Measurements from ENCODE around the gene EIF5A. TPM values are rescaled to one million over a fixed set of nuclear protein-coding genes. Genes with fewer than 3 reads are reported as not detected.

Gene EIF5A
- total and polyA plus RNA-seq, 5 donors from 2014 or later: 210 to 631 (median 413) TPM

DNA sequence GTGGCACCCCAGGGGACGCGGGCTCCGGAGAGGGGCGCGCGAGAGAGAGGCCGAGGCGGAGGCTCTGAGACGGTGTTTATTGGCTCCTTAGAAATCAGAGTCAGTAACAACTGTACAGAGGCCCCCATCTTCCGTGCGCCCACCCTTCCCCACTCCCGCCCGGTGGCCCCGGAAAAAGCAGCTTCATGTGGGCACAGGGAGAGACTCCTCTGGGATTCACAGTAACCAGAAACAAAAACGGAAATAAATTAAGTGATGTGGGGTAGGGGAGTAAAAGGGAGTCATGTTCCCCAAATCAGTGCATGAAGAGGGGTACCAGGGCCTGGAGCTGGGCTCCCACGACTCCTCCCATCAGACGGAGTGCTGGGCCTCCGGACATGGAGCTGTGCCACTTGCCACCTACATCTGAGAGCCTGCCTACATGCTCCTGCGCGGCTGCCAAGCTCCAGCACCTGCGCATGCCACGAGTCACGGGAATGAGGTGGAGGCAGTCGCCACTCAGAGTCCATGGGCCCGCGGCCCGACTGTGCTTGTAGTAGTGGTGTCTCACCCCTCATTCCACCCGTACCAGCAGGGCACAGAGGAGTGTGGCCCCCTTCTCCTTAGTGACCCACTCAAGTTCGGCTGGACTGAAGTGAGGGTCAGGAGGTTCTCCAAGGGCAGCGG, 8.3 kb downstream of the EIF5A start:
- Histone ChIP-seq H3K36me3 (ENCODE audit: control insufficient read depth, insufficient read depth, low read length) (peaks cover 56% of the 10 kb centered on the region), H3K9me3 (ENCODE audit: control insufficient read depth in 2 of 2, low read length in 2 of 2) (no peaks in the 10 kb centered on the region), H3K27ac (ENCODE audit: insufficient read depth, low read length, poor library complexity, severe bottlenecking) (peak overlapping the region; percentile 88), H3K4me3 (ENCODE audit: low read depth, low read length) (peak overlapping the region; percentile 54), H3K27me3 (ENCODE audit: control insufficient read depth, insufficient read depth, low read length) (no peaks in the 10 kb centered on the region), H3K4me1 (ENCODE audit: control insufficient read depth, insufficient read depth, low read length, poor library complexity, severe bottlenecking) (peaks cover 41% of the 10 kb centered on the region)
- Mint-ChIP-seq H3K9me3 (no peaks in the 10 kb centered on the region), H3K4me3 (peak overlapping the region; percentile 91 to 99 (median 94)), H3K4me1 (peaks cover 1 to 50% (median 16%) of the 10 kb centered on the region in 4 donors), H3K27ac (peak overlapping the region; percentile 93 to 96 (median 95)), H3K27me3 (no peaks in the 10 kb centered on the region), H3K36me3 (peaks cover 27% of the 10 kb centered on the region)
- no peak for DNase-seq
- ATAC-seq (ENCODE audit: low read depth in 2 of 2): no peak

DNA sequence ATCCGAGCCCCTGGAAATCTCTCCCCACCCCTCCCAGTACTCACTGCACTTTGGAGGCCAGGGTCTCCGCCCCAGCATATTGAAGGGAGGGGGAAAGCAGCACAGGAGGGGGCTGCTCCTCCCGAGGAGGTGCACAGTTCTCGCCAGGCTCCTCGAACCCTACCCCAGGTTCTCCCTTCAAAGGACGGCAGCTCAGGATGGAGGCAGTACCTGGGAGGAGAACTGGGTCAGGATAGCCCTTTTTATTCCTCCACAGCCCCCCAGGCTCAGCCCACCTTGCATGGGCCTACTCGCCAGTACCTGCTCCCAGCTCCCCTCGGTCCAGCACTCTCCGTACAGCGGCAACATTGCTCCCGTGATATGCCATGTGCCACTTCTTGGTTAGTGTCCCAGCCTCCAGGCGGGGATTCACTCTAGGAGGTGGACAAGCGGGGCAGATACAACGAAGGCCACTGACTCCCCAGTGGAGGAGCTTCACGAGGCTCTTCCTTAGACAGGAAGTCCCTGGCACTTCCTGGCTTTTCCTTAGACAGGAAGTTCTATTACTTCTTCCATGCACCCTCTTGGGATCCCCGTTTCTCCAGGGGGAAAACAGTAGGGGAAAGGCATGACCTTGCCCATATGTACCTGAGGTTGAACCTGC, 9.9 kb downstream of the EIF5A start:
- H3K4me1 ChIP-seq (ENCODE audit: control insufficient read depth, insufficient read depth, low read length, poor library complexity, severe bottlenecking): peaks cover 31% of the 10 kb centered on the region
- Mint-ChIP-seq H3K27ac (peak overlapping the region in 1 of 3 donors; percentile 51), H3K27me3 (no peaks in the 10 kb centered on the region), H3K4me1 (peaks cover 0 to 36% (median 12%) of the 10 kb centered on the region in 4 donors), H3K9me3 (no peaks in the 10 kb centered on the region), H3K36me3 (peaks cover 23% of the 10 kb centered on the region), H3K4me3 (peak overlapping the region; percentile 58 to 86 (median 68))
- peaks cover 57% of the 10 kb centered on the region for H3K36me3 ChIP-seq (ENCODE audit: control insufficient read depth, insufficient read depth, low read length)
- H3K9me3 ChIP-seq (ENCODE audit: control insufficient read depth in 2 of 2, low read length in 2 of 2): no peaks in the 10 kb centered on the region
- H3K27ac ChIP-seq (ENCODE audit: insufficient read depth, low read length, poor library complexity, severe bottlenecking): no peak overlapping the region
- no peak for DNase-seq
- no peak overlapping the region for H3K4me3 ChIP-seq (ENCODE audit: low read depth, low read length)
- H3K27me3 ChIP-seq (ENCODE audit: control insufficient read depth, insufficient read depth, low read length): no peaks in the 10 kb centered on the region
- ATAC-seq (ENCODE audit: low read depth in 2 of 2): no peak

DNA sequence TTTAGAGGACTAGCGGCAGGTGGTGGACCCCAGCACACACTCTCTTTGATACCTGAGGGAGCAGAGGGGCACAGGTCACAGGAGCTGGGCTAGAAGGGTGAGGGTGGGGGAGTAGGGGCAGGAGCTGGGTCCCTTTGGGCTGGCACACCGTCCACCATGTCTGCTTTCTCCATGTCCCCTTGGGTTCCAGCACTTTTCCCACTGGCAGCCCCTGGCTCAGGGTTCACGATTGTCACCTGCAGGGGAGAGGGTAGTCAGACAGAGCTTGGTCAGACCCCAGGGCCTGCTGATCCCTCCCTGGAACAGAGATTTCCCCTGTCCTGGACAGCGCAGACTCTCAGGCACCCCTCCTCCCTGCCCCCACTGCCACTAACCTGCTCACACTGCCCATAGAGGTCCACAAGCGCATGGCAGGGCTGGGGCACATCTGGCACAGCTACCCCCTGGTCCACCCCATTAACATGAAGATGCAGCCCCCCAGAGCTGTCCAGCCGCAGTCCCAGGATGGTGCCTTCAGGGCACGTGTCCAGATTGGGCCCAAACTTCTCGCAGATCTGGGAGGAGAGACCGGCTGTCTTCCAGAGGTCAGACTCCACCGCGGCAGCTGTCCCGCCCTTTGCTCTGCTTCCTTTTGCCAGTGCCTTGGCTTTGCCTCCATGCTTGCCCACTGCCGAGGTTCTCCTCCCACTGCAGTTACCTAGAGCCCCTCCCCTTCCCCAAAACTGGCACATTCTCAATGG, 10.9 kb downstream of the EIF5A start:
- Mint-ChIP-seq H3K36me3 (peaks cover 14% of the 10 kb centered on the region), H3K4me3 (peak overlapping the region in 3 of 4 donors; percentile 24 to 86 (median 69)), H3K27me3 (no peaks in the 10 kb centered on the region), H3K9me3 (no peaks in the 10 kb centered on the region), H3K4me1 (peaks cover 0 to 26% (median 8%) of the 10 kb centered on the region in 4 donors), H3K27ac (peak overlapping the region in 1 of 3 donors; percentile 25)
- H3K4me3 ChIP-seq (ENCODE audit: low read depth, low read length): no peak overlapping the region
- no peak for DNase-seq
- peaks cover 56% of the 10 kb centered on the region for H3K36me3 ChIP-seq (ENCODE audit: control insufficient read depth, insufficient read depth, low read length)
- H3K27ac ChIP-seq (ENCODE audit: insufficient read depth, low read length, poor library complexity, severe bottlenecking): no peak overlapping the region
- no peak for ATAC-seq (ENCODE audit: low read depth in 2 of 2)
- peaks cover 22% of the 10 kb centered on the region for H3K4me1 ChIP-seq (ENCODE audit: control insufficient read depth, insufficient read depth, low read length, poor library complexity, severe bottlenecking)
- H3K9me3 ChIP-seq (ENCODE audit: control insufficient read depth in 2 of 2, low read length in 2 of 2): no peaks in the 10 kb centered on the region
- no peaks in the 10 kb centered on the region for H3K27me3 ChIP-seq (ENCODE audit: control insufficient read depth, insufficient read depth, low read length)

DNA sequence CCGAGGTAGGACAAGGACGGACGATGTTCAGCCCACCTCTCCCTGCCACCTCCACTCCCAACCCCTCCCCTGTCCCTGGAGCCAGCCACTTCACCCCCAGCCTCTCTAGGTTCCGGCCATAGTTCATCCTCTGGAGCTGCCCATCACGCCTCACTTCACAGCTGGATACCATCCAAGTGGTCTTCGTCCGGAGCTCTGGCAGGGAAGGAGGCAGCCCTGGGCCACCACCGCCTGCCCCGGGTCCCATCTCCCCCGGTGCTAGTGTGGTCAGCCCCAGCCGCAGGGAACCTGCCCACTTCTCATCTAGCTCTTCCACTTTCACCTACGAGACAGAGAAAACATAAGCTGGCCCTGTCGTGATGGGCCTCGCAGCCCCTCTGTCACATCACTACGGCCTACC, 14.0 kb downstream of the EIF5A start:
- H3K9me3 ChIP-seq (ENCODE audit: control insufficient read depth in 2 of 2, low read length in 2 of 2): no peaks in the 10 kb centered on the region
- no peak for DNase-seq
- peaks cover 7% of the 10 kb centered on the region for H3K4me1 ChIP-seq (ENCODE audit: control insufficient read depth, insufficient read depth, low read length, poor library complexity, severe bottlenecking)
- no peaks in the 10 kb centered on the region for H3K27me3 Mint-ChIP-seq
- H3K9me3 Mint-ChIP-seq: no peaks in the 10 kb centered on the region
- H3K4me1 Mint-ChIP-seq: peaks cover 0 to 9% (median 0%) of the 10 kb centered on the region in 4 donors
- peaks cover 10% of the 10 kb centered on the region for H3K36me3 Mint-ChIP-seq
- H3K27ac ChIP-seq (ENCODE audit: insufficient read depth, low read length, poor library complexity, severe bottlenecking): no peak overlapping the region
- H3K4me3 ChIP-seq (ENCODE audit: low read depth, low read length): no peak overlapping the region
- H3K27ac Mint-ChIP-seq: no peak overlapping the region
- peak overlapping the region in 1 of 4 donors; percentile 67 for H3K4me3 Mint-ChIP-seq
- no peak for ATAC-seq (ENCODE audit: low read depth in 2 of 2)
- no peaks in the 10 kb centered on the region for H3K27me3 ChIP-seq (ENCODE audit: control insufficient read depth, insufficient read depth, low read length)
- H3K36me3 ChIP-seq (ENCODE audit: control insufficient read depth, insufficient read depth, low read length): peaks cover 56% of the 10 kb centered on the region

DNA sequence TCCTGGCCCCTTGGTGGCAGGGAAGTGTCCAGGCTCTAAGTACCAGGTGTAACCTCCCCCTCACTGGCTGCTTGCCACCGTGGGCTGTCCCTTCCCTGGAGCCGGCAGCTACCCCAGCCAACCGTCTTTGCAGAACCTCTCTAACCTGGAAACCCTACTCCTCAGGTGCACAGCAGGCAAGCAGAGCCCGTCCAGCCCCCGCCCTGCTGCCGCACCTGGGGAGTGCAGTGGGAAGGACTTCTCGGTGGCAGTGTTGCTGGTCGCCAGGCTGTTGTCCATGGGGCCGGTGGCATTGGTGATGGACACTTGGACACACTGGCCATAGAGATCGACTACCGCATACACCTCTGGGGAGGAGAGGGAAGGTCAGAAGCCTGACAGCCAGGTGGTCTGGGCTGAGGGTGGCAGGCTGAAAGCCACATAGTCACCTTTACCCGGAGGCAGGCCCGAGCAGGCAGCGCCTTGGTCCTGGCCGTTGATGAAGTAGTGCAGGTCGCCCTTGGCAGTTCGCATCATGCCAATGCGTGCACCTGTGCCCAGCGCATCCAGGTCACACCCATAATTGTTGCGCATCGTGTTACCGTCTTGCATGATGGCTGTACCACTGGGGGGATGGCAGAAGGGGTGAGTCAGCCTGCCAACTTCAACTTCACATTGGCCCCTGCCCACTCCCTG, 15.2 kb downstream of the EIF5A start:
- ATAC-seq (ENCODE audit: low read depth in 2 of 2): no peak
- peaks cover 7% of the 10 kb centered on the region for H3K4me1 ChIP-seq (ENCODE audit: control insufficient read depth, insufficient read depth, low read length, poor library complexity, severe bottlenecking)
- no peak overlapping the region for H3K4me3 ChIP-seq (ENCODE audit: low read depth, low read length)
- no peak for DNase-seq
- H3K27ac Mint-ChIP-seq: no peak overlapping the region
- H3K9me3 ChIP-seq (ENCODE audit: control insufficient read depth in 2 of 2, low read length in 2 of 2): no peaks in the 10 kb centered on the region
- H3K27me3 ChIP-seq (ENCODE audit: control insufficient read depth, insufficient read depth, low read length): no peaks in the 10 kb centered on the region
- no peaks in the 10 kb centered on the region for H3K9me3 Mint-ChIP-seq
- H3K27ac ChIP-seq (ENCODE audit: insufficient read depth, low read length, poor library complexity, severe bottlenecking): no peak overlapping the region
- H3K4me3 Mint-ChIP-seq: no peak overlapping the region
- H3K36me3 Mint-ChIP-seq: peaks cover 13% of the 10 kb centered on the region
- no peaks in the 10 kb centered on the region for H3K27me3 Mint-ChIP-seq
- peaks cover 55% of the 10 kb centered on the region for H3K36me3 ChIP-seq (ENCODE audit: control insufficient read depth, insufficient read depth, low read length)
- H3K4me1 Mint-ChIP-seq: peaks cover 0 to 10% (median under 1%) of the 10 kb centered on the region in 4 donors

DNA sequence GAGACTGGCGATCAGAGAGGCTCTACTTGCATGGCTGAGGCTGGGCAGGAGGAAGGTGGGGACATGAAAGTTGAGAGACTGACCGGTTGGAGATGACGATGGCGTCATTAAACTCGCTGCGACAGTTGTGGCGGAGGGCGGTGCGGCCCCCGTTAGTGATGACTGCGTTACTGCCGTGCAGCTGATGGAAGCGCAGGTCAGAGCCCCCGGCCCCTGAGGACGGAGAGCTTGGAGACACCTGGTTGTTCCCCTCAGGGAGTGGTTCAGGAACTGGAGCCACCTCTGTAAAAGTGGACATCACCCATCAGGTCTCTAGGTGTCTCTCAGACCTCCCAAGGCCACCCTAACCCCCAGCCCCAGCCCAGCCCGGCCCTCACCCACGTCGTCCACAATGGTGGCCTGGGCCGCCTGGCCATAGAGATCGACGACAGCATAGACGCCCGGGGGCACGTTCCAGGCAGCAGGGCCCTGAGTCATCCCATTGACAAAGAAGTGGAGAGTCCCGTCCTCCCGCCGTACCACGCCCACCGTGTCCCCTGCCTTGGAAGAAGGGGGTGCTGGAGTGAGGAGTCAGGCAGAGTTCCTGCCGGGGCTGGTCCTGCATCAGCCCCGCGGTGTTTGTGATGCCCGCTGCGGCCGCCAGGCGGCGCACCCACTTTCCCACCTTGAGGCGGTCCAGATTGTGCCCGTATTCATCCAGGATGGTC, 16.5 kb downstream of the EIF5A start:
- DNase-seq (peak; percentile 48 to 62 (median 54)), ATAC-seq (ENCODE audit: low read depth in 2 of 2) (peak; percentile 26 to 44)
- no peaks in the 10 kb centered on the region for H3K27me3 ChIP-seq (ENCODE audit: control insufficient read depth, insufficient read depth, low read length)
- Mint-ChIP-seq H3K27ac (no peak overlapping the region), H3K9me3 (no peaks in the 10 kb centered on the region), H3K36me3 (peaks cover 9% of the 10 kb centered on the region), H3K4me1 (peaks cover 11 to 22% (median 11%) of the 10 kb centered on the region in 4 donors), H3K27me3 (no peaks in the 10 kb centered on the region), H3K4me3 (peak overlapping the region in 2 of 4 donors; percentile 29 to 73)
- H3K4me3 ChIP-seq (ENCODE audit: low read depth, low read length): no peak overlapping the region
- peaks cover 11% of the 10 kb centered on the region for H3K4me1 ChIP-seq (ENCODE audit: control insufficient read depth, insufficient read depth, low read length, poor library complexity, severe bottlenecking)
- no peak overlapping the region for H3K27ac ChIP-seq (ENCODE audit: insufficient read depth, low read length, poor library complexity, severe bottlenecking)
- no peaks in the 10 kb centered on the region for H3K9me3 ChIP-seq (ENCODE audit: control insufficient read depth in 2 of 2, low read length in 2 of 2)
- peaks cover 43% of the 10 kb centered on the region for H3K36me3 ChIP-seq (ENCODE audit: control insufficient read depth, insufficient read depth, low read length)

DNA sequence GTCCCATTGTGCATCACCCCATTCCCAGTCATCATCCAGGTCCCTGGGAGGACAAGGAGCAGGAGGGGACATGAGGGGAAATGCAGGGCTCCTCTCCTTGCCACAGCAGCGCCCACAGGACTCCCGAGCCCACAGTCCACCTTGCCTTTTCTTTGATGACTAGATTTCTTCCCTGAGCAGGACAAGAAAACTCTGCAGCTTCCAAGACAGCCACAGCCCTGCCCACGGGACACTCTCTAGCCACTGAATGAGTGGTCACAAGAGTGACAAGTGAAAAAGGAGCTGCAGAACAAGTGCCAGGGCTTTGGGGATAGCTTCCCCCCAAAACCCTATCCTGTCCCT, 17.0 kb downstream of the EIF5A start:
- Mint-ChIP-seq H3K27ac (no peak overlapping the region), H3K27me3 (peaks cover 2% of the 10 kb centered on the region), H3K4me1 (peaks cover 11 to 24% (median 11%) of the 10 kb centered on the region in 4 donors), H3K4me3 (peak overlapping the region in 2 of 4 donors; percentile 52 to 73), H3K9me3 (no peaks in the 10 kb centered on the region), H3K36me3 (peaks cover 9% of the 10 kb centered on the region)
- ATAC-seq (ENCODE audit: low read depth in 2 of 2) (no peak), DNase-seq (no peak)
- Histone ChIP-seq H3K27me3 (ENCODE audit: control insufficient read depth, insufficient read depth, low read length) (no peaks in the 10 kb centered on the region), H3K4me1 (ENCODE audit: control insufficient read depth, insufficient read depth, low read length, poor library complexity, severe bottlenecking) (peaks cover 12% of the 10 kb centered on the region), H3K4me3 (ENCODE audit: low read depth, low read length) (no peak overlapping the region), H3K9me3 (ENCODE audit: control insufficient read depth in 2 of 2, low read length in 2 of 2) (no peaks in the 10 kb centered on the region), H3K36me3 (ENCODE audit: control insufficient read depth, insufficient read depth, low read length) (peaks cover 41% of the 10 kb centered on the region), H3K27ac (ENCODE audit: insufficient read depth, low read length, poor library complexity, severe bottlenecking) (no peak overlapping the region)
